ENCODE data around the gene ZNF280D. TPM values are rescaled to one million over a fixed set of nuclear protein-coding genes. Genes with fewer than 3 reads are reported as not detected.

Gene ZNF280D
- total and polyA plus RNA-seq, 2 of the 13 experiments (the other 11 are each of a cell fraction or from before 2014, with no cell fraction given) = 7.1 to 11.9 TPM

GRCh38 chr15:56733136-56734012 is at the start of gene ZNF280D (continued):
- peak; percentile 77 for TF ChIP-seq ZBTB43 (CRISPR knock-in tag; conservative IDR thresholded peaks at IDR 0.05)
- TF ChIP-seq RNF2 (conservative IDR thresholded peaks at IDR 0.05; ENCODE audit: low read depth) = peak; percentile 95
- no peak for TF ChIP-seq ZSCAN9 (CRISPR knock-in tag; IDR thresholded peaks at IDR 0.05; ENCODE audit: borderline replicate concordance)
- peak; percentile 21; the same call in 1 of the 2 replicates for TF ChIP-seq ZNF710 (CRISPR knock-in tag; IDR thresholded peaks at IDR 0.05; ENCODE audit: borderline replicate concordance)
- peak; percentile 54; the same call in 1 of the 2 replicates for TF ChIP-seq ZBTB44 (CRISPR knock-in tag; IDR thresholded peaks at IDR 0.05)
- TF ChIP-seq TOPORS (CRISPR knock-in tag; IDR thresholded peaks at IDR 0.05) = peak; percentile 80
- TF ChIP-seq SPEN (CRISPR knock-in tag; IDR thresholded peaks at IDR 0.05; ENCODE audit: low read depth) = peak; percentile 81
- no peak for TF ChIP-seq GATA4 (IDR thresholded peaks at IDR 0.05; ENCODE audit: borderline replicate concordance, low read depth)
- TF ChIP-seq SAP130 (CRISPR knock-in tag; IDR thresholded peaks at IDR 0.05; ENCODE audit: low read depth) = peak; percentile 7; the same call in 1 of the 2 replicates
- no peak for TF ChIP-seq FOXA1 (IDR thresholded peaks at IDR 0.05)
- TF ChIP-seq FOXA1 (CRISPR knock-in tag; IDR thresholded peaks at IDR 0.05) = no peak
- peak; percentile 60 for TF ChIP-seq IKZF4 (CRISPR knock-in tag; IDR thresholded peaks at IDR 0.05; ENCODE audit: borderline replicate concordance, low read depth, not compliant biosample characterization)
- TF ChIP-seq ZNF777 (CRISPR knock-in tag; IDR thresholded peaks at IDR 0.05) = peak; percentile 75; the same call in 1 of the 2 replicates
- peak; percentile 22; the same call in 1 of the 2 replicates for TF ChIP-seq RAD21 (CRISPR knock-in tag; IDR thresholded peaks at IDR 0.05)
- peak; percentile 87 for TF ChIP-seq HOXA9 (CRISPR knock-in tag; IDR thresholded peaks at IDR 0.05; ENCODE audit: borderline replicate concordance)
- peak; percentile 82; the same call in 1 of the 2 replicates for TF ChIP-seq ZNF318 (CRISPR knock-in tag; IDR thresholded peaks at IDR 0.05)
